Heart left ventricle (tissue), 16 donors: ENCODE results near the gene PCAT7. TPM values are rescaled to one million over a fixed set of nuclear protein-coding genes. Genes with fewer than 3 reads are reported as not detected.

Experiments used
- ATAC-seq, 4 donors: fragments of 200-7000 bp; cut with Tn5 transposase; one replicate each; pipeline ENCODE4 v1.9.1; 2020 to 2022; ENCODE audit warnings: moderate library complexity in 4 of 4, mild to moderate bottlenecking in 3 of 4, moderate number of reproducible peaks in 1 of 4
- DNase-seq, 5 donors: peaks; one replicate each; pipeline ENCODE4 v3.0.0-alpha.2; 2020
- H3K27ac ChIP-seq, 12 donors: fragments of 200-600 bp; sonication (generic) in 4 of 12; one replicate each; pipeline versions ENCODE4 v1.5.0 to v1.8.0; 2016 to 2022; ENCODE audit warnings: mild to moderate bottlenecking in 2 of 12
- H3K27me3 ChIP-seq, 9 donors: fragments of 200-600 bp; sonication (generic) in 2 of 9; one replicate each; pipeline versions ENCODE4 v1.5.1 to v1.8.0; 2016 to 2022; ENCODE audit warnings: mild to moderate bottlenecking in 3 of 9
- H3K36me3 ChIP-seq, 9 donors: fragments of 200-600 bp; sonication (generic) in 2 of 9; one replicate each; pipeline versions ENCODE4 v1.5.0 to v1.8.0; 2018 to 2022; ENCODE audit warnings: mild to moderate bottlenecking in 2 of 9
- H3K4me1 ChIP-seq, 12 donors: fragments of 200-600 bp; sonication (generic) in 4 of 12; one replicate each; pipeline versions ENCODE4 v1.5.0 to v1.8.0; 2016 to 2022; ENCODE audit warnings: mild to moderate bottlenecking in 3 of 12
- H3K4me3 ChIP-seq, 12 donors: fragments of 200-600 bp; sonication (generic) in 4 of 12; one replicate each; pipeline versions ENCODE4 v1.5.0 to v1.8.0; 2017 to 2022; ENCODE audit warnings: mild to moderate bottlenecking in 9 of 12, moderate library complexity in 4 of 12
- H3K9me3 ChIP-seq, 12 donors: fragments of 200-600 bp; sonication (generic) in 4 of 12; one replicate each; pipeline versions ENCODE4 v1.5.0 to v1.8.0; 2016 to 2022; ENCODE audit warnings: mild to moderate bottlenecking in 1 of 12
- CTCF ChIP-seq, 12 donors: fragments of 200-600 bp; sonication (generic) in 4 of 12; IDR thresholded peaks; one replicate each; pipeline versions ENCODE4 v1.5.0 to v1.8.0; 2018 to 2022; ENCODE audit warnings: antibody characterized with exemption in 12 of 12, mild to moderate bottlenecking in 5 of 12
- POLR2A ChIP-seq, 2 donors: fragments of 450-650 bp; IDR thresholded peaks; one replicate each; pipeline ENCODE4 v1.6.1; 2017; ENCODE audit warnings: antibody characterized with exemption in 2 of 2, mild to moderate bottlenecking in 2 of 2, moderate library complexity in 2 of 2
- WGBS, 4 donors: extraction: QIAGEN DNeasy Blood & Tissue Kit in 2 of 4; methylation state at CpG; one replicate each; pipeline versions ENCODE4 v1.1.5 to v1.1.7; 2013 to 2018; 5-methylcytosine and 5-hydroxymethylcytosine counted together
- intact Hi-C, 10 donors: fragments of 100-400 bp; cut with DNase I; formaldehyde crosslinking; loops; one replicate each; pipeline versions ENCODE4 v1.11.1 to v1.14.2; 2022
- polyA plus RNA-seq, 2 donors: library from polyadenylated mRNA; stranded (reverse); fragments of 200-250 nt; gene quantifications; one replicate each; pipeline ENCODE4 v1.2.3, GENCODE V29; 2013
- total RNA-seq, 9 donors: library from RNA; depleted of rRNA in 2 of 9; stranded (reverse); fragments of >200 nt in 2 of 9; fragmentation: NEBNext Ultra II Directional in 3 of 9; extraction: Animal tissue kit (Norgen Biotek cat#: 25700) in 3 of 9; gene quantifications; one replicate each; pipeline versions ENCODE4 v1.1.0 to v1.2.4, GENCODE V29; 2016 to 2023
- donor health status: ischemic (EF 13 %, LVEDD 7.1; RV severe dilation, severe dysfunction).
- donor health status: healthy with polysubstance abuse.
- donor health status: DM: no; HTN: yes; CAD: no.
- donor health status: DM: no; HTN: no; CAD: no.
- donor health status: ischemic (EF 25% LVEDD 6.9; RV normal size, moderate dysfunction).
- donor health status: ischemic (EF 25% LVEDD 5.7; RV mildly dilated, moderate dysfunction).
- donor health status: healthy.
- donor health status: DM: yes; HTN: yes; CAD: no.
- donor health status: ischemic (EF 35%, LVEDD 5.7; RV mildly dilated, moderate dysfunction).
- donor health status: nonischemic (EF 11% LVEDD 7.7; RV severe dilation, severe dysfunction).
- donor health status: DM: yes; HTN: yes; CAD: no.
- donor health status: PGD.
- donor health status: ischemic (EF 29% LVEDD 5.4; RV normal size, mild dysfunction).
- donor health status: nonischemic (EF 23%, LVEDD 6.1; RV moderate dilation, normal function).

PCAT7 gene
- total and polyA plus RNA-seq, 11 donors, result not detected

- Histone ChIP-seq H3K4me1 (peaks cover 0 to 7% (median 0%) of the 10 kb centered on the region in 12 donors), H3K9me3 (no peaks in the 10 kb centered on the region), H3K27me3 (peaks cover 0 to 4% (median 0%) of the 10 kb centered on the region in 9 donors), H3K36me3 (no peaks in the 10 kb centered on the region), H3K4me3 (no peak overlapping the region), H3K27ac (no peak overlapping the region)
- no peak for TF ChIP-seq POLR2A (IDR thresholded peaks at IDR 0.05)
- TF ChIP-seq CTCF (IDR thresholded peaks at IDR 0.05), result no peak
- no peak for DNase-seq
- 57 to 63% (median 61%) methylated on average over 3 of the region's 3 CpGs for WGBS, 4 donors
- ATAC-seq, result peak in 2 of 4 donors; percentile 76 to 85
- intact Hi-C loops, result no loop called here
Measured at GRCh38 chr9:94568250-94568889, 13.5 kb downstream of the PCAT7 start.

- intact Hi-C loops, result no loop called here
- no peaks in the 10 kb centered on the region for H3K9me3 ChIP-seq
- 89 to 94% (median 90%) methylated on average over 17 of the region's 17 CpGs for WGBS, 4 donors
- H3K27me3 ChIP-seq, result peaks cover 0 to 4% (median 0%) of the 10 kb centered on the region in 9 donors
- H3K36me3 ChIP-seq, result no peaks in the 10 kb centered on the region
- DNase-seq (no peak), ATAC-seq (peak in 1 of 4 donors; percentile 20)
- no peak overlapping the region for H3K27ac ChIP-seq
- H3K4me1 ChIP-seq, result peaks cover 0 to 7% (median 0%) of the 10 kb centered on the region in 12 donors
- no peak for TF ChIP-seq CTCF (IDR thresholded peaks at IDR 0.05)
- TF ChIP-seq POLR2A (IDR thresholded peaks at IDR 0.05), result no peak
- H3K4me3 ChIP-seq, result no peak overlapping the region
Measured at GRCh38 chr9:94568972-94569712, 14.3 kb downstream of the PCAT7 start.

- TF ChIP-seq CTCF (IDR thresholded peaks at IDR 0.05) (no peak), POLR2A (IDR thresholded peaks at IDR 0.05) (no peak)
- ATAC-seq (no peak), DNase-seq (no peak)
- WGBS, 4 donors, result 63 to 76% (median 75%) methylated on average over 2 of the region's 2 CpGs
- intact Hi-C loops, result no loop called here
- H3K27me3 ChIP-seq, result peaks cover 0 to 4% (median 0%) of the 10 kb centered on the region in 9 donors
- H3K27ac ChIP-seq, result no peak overlapping the region
- no peaks in the 10 kb centered on the region for H3K36me3 ChIP-seq
- no peak overlapping the region for H3K4me3 ChIP-seq
- H3K4me1 ChIP-seq, result no peaks in the 10 kb centered on the region
- no peaks in the 10 kb centered on the region for H3K9me3 ChIP-seq
Measured at GRCh38 chr9:94576131-94576530, 21.2 kb downstream of the PCAT7 start.

GRCh38 chr9:94577036-94577435 lies 22.2 kb downstream of the PCAT7 start:
- no peaks in the 10 kb centered on the region for H3K4me1 ChIP-seq
- peaks cover 0 to 4% (median 0%) of the 10 kb centered on the region in 9 donors for H3K27me3 ChIP-seq
- no peaks in the 10 kb centered on the region for H3K9me3 ChIP-seq
- H3K27ac ChIP-seq, result no peak overlapping the region
- DNase-seq (no peak), ATAC-seq (no peak)
- intact Hi-C loops, result no loop called here
- no peak overlapping the region for H3K4me3 ChIP-seq
- 0 to 29% (median 15%) methylated on average over 1 of the region's 1 CpG for WGBS, 4 donors
- no peaks in the 10 kb centered on the region for H3K36me3 ChIP-seq
- TF ChIP-seq POLR2A (IDR thresholded peaks at IDR 0.05), result no peak
- TF ChIP-seq CTCF (IDR thresholded peaks at IDR 0.05), result no peak
